Smooth muscle cell of the umbilical artery (primary cell): Measurements from ENCODE around the gene BANK1. TPM values are rescaled to one million over a fixed set of nuclear protein-coding genes. Genes with fewer than 3 reads are reported as not detected.

Source experiments
- total RNA-seq: library from RNA; depleted of rRNA; stranded (reverse); fragments of >200 nt; gene quantifications from 2 replicates; pipeline ENCODE4 v1.2.3, GENCODE V29; 2014

The BANK1 gene
- total RNA-seq: under 0.01 and 0.14 TPM in 2 replicates

GRCh38 chr4:101790521-101791181 lies at the start of gene BANK1:
Gene BANK1, plus strand, starts transcription at chr4:101790730. Its CDS starts 151 bp downstream, at chr4:101790881.

